Superior temporal gyrus (tissue), 1 donor: ENCODE data around the gene SCAI.
"Not testable (repeated sequence)": the region's sequence is repeated elsewhere in the genome, so short reads cannot be mapped to it uniquely, and the experiment has no call there.

Experiments
- DNase-seq: peaks from one replicate; pipeline ENCODE4 v3.0.0-alpha.2; 2016; ENCODE audit errors: extremely low spot score

The SCAI gene

DNA sequence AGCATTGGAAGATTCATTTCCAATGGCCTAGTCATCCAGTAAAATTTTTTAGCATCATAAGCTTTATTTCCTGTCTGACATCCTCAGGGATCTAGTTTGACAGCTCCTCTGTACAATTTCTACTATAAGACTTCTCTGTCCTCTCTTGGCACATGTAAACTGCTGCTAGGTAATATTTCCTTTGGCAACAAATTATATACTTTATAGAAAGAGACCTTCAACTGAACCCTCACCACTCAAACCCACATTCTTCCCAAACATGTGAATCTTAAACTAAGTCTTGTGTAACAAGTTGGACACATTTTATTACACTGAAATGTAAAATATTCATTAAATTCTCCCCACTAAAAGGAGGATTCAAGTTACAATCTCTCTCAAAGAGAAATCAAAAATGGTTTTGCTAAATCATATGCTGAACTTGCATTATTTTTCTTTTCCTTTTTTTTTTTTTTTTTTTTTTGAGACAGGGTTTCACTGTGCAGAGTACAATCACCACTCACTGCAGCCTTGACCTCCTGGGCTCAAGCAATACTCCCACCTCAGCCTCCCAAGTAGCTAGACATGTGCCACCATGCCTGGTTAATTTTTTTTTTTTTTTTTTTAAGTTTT, 36.9 kb downstream of the SCAI start:
- no peak for DNase-seq

- no peak for DNase-seq
These were observed 39.4 kb downstream of the SCAI start for GRCh38 chr9:125103770-125104460.

- no peak for DNase-seq
These were observed 40.3 kb downstream of the SCAI start for GRCh38 chr9:125103021-125103420.

GRCh38 chr9:125100822-125101221, 42.5 kb downstream of the SCAI start:
- no peak for DNase-seq

DNA sequence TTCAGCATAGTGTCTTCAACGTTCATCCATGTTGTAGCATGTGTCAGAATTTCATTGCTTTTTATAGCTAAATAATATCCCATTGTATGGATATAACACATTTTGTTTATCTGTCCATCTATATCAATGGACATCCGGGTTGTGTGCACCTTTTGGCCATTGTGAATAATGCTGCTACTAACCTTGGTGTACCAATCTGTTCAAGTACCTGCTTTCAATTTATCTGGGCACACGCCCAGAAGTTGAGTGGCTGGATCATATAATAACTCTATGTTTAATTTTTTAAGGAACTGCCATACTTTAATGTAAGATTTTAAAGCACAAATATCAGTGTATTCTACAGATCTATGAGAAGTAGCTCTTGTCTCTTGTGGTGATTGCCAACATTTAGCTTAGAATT, 43.5 kb downstream of the SCAI start:
- DNase-seq: no peak

DNA sequence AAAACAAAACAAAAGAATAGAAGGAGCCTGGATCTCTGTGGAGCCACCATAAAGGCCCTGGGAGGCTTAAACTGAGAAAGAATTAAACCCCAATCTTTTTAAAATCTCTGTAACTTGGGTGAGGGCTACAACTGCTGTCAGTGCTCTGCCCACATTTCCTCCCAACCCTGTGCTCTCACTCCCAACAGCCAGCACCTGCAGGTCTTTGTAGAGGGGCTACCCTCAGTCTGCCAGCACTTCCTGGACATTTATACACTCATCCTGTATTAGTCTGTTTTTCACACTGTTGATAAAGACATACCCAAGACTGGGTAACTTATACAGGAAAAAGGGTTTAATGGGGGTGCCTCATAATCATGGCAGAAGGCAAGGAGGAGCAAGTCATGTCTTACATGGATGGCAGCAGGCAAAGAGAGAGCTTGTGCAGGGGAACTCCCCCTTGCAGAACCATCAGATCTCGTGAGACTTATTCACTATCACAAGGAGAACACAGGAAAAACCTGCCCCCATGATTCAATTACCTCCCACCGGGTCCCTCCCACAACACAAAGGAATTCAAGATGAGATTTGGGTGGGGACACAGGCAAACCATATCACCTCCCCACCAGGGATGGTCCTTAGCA, 47.4 kb downstream of the SCAI start:
- no peak for DNase-seq

- DNase-seq: no peak
These were observed 52.2 kb downstream of the SCAI start for GRCh38 chr9:125091121-125091520.

- no peak for DNase-seq
These were observed 54.0 kb downstream of the SCAI start for GRCh38 chr9:125089331-125089730.

GRCh38 chr9:125088752-125089151, 54.6 kb downstream of the SCAI start:
- DNase-seq: no peak

- DNase-seq: no peak
These were observed 57.4 kb downstream of the SCAI start for GRCh38 chr9:125085703-125086477.

GRCh38 chr9:125082197-125082596, 61.1 kb downstream of the SCAI start:
- not testable (repeated sequence) for DNase-seq

- DNase-seq: not testable (repeated sequence)
These were observed 62.5 kb downstream of the SCAI start for GRCh38 chr9:125080797-125081196.

- DNase-seq: no peak
These were observed 63.4 kb downstream of the SCAI start for GRCh38 chr9:125079931-125080330.

GRCh38 chr9:125075997-125076396, 67.3 kb downstream of the SCAI start:
- no peak for DNase-seq

DNA sequence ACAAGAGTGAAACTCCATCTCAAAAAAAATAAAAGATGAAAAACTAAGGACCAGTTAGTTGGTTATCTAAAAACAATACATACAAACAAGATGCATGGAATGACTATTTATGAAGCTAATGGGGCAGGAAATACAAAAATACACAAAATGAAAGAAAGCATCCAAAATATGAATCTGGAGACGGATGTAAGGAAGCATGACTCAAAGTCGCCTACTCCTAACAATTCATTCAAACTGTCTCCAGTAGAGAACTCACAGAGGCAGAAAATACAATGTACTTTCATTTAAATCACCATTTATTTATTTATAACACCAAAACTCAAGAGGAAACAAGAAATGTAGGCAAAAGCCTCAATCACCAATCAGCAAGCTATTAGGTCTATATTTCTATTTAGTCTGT, 68.4 kb downstream of the SCAI start:
- DNase-seq: no peak

DNA sequence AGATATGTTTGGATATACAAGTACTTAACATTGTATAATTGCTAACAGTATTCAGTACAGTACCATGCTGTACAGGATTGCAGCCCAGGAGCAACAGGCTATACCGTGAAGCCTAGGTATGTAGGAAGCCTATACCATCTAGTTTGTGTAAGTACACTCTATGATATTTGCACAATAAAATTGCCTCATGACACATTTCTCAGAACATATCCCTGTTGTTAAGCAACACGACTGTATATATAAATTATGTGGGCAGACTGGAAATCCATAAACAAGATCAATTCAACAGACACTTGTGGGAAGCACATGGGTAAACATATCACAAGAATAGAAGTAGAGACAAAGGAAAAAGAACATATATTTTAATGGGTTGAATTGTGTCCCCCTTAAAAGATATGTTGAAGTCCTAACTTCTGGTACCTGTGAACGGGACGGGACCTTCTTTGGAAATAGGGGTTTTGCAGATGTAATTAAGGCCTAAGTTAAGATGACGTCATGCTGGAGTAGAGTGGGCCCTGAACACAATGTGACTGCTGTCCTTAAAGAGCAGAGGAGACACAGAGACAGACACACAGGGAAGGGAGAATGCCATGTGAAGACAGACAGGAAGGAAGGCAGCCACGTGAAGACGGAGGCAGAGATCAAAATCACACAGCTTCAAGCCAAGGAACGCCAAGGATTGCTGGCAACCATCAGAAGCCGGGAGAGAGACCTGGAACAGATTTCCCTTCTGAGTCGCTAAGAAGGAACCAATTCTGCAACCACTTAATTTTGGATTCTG, 76.3 kb downstream of the SCAI start:
- no peak for DNase-seq

DNA sequence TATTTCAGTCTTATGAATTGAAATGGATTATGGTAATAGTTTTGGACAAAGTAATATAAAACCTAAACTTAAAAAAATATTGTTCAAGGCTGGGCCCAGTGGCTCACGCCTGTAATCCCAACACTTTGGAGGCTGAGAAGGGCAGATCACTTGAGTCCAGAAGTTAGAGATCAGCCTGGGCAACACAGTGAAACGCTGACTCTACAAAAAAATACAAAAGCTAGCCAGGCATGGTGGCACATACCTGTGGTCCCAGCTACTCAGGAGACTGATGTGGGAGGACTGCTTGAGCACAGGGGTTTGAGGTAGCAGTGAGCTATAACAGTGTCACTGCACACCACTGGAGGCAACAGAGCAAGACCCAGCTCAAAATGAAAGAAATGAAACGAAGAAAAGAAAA, 81.9 kb downstream of the SCAI start:
- DNase-seq: no peak

DNA sequence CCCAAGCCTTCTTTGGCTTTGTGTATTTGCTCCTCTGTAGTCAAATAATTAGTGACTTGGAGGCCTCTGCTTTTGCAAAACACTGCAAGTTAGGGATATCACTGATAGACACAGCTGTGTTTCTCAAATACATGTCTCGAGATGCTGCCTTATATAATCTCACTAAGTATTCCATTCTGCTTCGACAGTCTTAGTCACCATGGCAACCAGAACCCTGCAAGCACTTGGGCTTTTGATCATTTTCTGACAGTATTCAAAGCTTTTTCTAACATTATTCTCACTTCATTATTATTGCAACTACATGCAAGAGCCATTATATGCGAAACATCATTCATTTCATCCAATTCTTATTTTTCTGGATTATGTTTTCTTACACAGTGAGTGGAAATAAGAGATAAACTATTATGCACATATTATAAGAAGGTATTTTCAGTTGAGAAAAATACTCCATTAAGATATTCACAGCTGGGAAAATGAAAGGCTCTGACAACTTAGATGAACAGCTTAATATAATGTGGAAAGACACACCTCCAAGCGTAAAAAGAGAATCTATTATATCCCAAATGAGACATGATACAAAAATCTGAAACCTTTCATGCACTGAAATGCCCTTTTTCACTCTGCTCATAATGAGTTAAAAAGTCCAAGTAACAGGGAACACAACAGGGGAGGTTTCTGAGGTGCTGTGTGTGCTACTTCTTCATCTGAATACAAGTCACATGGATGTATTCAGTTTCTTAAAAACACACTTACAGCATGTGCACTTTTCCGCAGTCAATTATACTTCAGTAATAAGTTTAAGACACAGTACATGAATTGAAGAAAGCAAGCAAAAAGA, 93.9 kb downstream of the SCAI start:
- peak; percentile 78 for DNase-seq

DNA sequence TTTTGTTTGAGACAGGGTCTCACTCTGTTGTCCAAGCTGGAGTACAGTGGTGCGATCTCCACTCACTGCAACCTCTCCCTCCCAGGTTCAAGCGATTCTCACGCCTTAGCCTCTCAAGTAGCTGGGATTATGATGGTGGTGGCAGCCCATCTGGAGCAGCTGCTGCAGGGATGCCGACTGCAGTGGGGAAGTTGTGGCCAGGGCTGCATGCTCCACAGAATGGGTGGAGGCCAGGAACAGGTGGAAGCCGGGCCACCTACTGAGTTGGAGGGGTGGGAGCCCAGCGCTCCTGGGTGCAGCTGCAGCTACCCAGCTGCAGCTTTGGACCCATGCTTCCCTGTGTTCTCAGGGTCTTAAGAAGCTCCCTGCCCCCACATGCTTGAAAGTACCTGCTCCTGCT, 99.7 kb downstream of the SCAI start:
- DNase-seq: no peak

DNA sequence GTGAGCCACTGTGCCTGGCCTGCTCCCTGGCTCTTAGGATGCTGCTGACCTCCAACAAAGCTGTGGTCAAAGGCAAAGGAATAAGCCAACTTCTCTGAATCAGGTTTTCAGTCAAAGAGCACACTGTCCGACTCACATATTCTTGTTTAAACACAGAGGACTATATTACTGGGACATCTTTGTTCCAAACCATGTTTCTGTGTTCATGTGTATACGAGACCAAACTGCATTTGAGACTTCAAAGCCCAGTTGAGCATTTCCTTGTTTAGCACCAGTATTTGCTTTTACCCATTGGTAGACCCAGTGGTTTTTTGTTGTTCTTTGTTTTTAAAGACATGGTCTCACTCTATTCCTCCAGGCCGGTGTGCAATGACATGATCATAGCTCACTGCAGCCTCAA, 100.2 kb downstream of the SCAI start:
- DNase-seq: no peak

GRCh38 chr9:125038166-125038565, 105.2 kb downstream of the SCAI start:
- no peak for DNase-seq
